H54 (cell line): ENCODE measurements around the gene ANKRD36C.
"Not testable (repeated sequence)": the region's sequence is repeated elsewhere in the genome, so short reads cannot be mapped to it uniquely, and the experiment has no call there.

ENCODE experiments used
- DNase-seq: peaks from one replicate; pipeline ENCODE4 v3.0.0; 2011; ENCODE audit warnings: low spot score, mixed read lengths; ENCODE audit not compliant: insufficient read length
- FAIRE-seq: peaks from 3 replicates; lab custom pipeline; 2011; peaks lifted over from hg19 to GRCh38; lab: Jason Lieb, UNC

The ANKRD36C gene

DNA sequence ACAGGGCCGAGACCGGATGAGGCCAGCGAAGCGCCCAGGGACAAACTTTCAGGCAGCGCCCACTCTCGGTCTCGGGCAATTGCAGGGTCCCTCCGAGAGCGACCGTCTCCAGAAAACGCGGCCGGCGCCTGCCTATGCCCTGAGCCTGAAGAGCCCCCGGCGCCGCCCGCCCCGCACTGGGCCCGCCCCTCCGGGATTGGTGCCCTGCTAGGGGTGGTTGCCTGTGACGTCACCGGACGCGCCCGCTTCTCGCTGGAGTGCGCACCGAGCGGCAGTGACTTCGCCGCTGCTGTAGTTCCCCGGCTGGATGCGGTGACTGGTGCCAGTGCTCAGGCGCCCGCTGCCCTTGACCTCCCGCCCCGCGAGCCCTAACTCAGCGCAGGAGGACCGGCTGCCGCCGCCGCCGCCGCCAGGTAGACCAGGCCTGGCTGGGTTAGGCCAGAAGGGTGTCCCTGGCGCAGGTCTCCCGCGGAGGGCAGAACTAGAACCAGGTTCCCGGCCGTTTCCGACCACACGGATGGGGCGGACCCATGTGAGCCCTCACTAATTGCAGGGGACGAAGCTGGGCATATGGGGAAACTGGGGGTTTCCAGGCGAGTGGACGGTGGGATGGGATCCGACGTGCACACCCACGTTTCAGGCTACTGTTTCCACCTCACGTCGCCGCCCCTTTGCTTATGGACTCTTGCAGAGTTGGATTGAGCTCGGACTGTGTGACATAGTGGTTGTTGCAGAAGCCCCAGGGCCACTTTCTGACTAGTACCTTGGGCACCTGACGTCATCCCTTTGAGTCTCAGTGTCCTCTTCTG is 18.9 kb upstream of the ANKRD36C start:
- FAIRE-seq: peak; percentile 55
- DNase-seq: peak; percentile 29

- not testable (repeated sequence) for DNase-seq, FAIRE-seq
These were observed 18.2 kb upstream of the ANKRD36C start for GRCh38 chr2:96009833-96010232.

DNA sequence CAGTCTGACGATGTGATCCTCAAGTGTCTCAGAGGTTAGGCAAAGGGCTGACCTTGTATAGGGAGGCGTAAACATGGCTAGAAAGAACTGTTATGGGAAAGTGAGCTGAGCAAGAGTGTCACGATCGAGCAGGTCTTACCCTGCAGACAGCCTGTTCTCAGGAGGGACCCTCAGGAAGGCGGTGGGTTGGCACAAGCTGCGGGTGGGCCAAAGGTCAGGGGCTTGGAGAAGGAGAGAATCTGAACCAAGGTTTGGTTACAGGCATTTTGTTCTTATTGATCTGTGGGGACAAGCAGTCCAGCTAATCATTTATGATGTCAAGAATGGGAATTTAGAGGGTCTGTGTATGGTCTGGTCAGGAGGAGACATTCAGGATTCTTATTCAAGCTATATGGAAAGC is 16.4 kb upstream of the ANKRD36C start:
- not testable (repeated sequence) for FAIRE-seq, DNase-seq

- DNase-seq, FAIRE-seq: not testable (repeated sequence)
These were observed 14.6 kb upstream of the ANKRD36C start for GRCh38 chr2:96006248-96006647.

DNA sequence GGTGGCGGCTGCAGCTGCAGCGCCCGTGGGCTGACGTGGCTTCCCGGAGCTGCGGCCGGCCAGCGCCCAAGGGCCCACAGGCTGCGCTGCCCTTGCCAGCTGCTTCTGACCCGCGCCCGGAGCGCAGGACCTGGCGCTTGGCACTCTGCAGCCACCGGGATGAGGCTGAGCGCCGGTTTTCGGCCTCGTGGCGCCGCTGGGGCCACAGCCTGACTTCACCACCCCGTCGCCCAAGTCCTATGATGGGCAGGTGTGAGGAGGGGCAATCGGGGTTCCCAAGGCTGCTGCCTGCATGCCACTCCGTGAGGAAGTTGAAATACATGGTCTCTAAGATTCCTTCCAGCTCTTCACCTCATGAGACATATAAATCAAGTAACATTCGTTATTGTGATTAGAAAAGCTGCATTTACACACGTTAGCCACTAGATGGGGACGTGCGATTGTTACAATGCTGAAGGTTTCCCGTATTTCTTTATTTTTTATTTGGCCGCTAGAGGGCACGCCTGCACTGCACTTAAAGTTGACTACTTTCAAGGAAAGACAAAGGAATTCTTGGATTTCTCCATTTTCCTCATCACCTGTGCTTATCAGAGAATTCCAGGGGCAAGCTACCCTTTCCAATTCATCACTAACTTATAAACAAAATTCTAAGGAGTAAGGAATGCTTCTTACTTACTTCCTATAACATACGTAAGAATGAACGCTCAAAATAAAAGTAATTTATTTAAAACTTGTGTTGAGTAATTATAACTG is 1.1 kb upstream of the ANKRD36C start:
- FAIRE-seq (peak; percentile 99), DNase-seq (peak; percentile 2)

GRCh38 chr2:95992102-95992501 is 478 bp upstream of the ANKRD36C start:
- not testable (repeated sequence) for DNase-seq, FAIRE-seq

- not testable (repeated sequence) for DNase-seq, FAIRE-seq
These were observed 740 bp downstream of the ANKRD36C start for GRCh38 chr2:95990884-95991283.

DNA sequence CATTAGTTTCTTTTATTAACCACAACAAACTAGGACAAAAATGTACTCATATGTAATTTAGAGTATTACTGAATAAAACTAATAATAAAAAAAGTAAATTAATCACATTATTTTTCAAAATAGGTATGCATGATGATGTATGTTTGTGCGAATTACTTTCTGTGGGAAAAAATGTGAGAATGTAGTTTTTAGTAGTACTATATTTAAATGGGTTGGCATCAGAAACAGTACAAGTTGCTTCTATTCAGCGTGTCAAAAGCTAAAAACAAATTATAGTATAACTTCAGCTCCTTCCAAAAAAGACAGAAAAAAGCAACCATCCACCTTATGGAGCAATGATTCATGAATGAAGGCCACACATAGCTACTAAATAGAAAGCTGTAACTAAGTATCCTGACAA is 40.0 kb downstream of the ANKRD36C start:
- not testable (repeated sequence) for DNase-seq
- peak; percentile 98 for FAIRE-seq

GRCh38 chr2:95948039-95948438 is 43.6 kb downstream of the ANKRD36C start:
- not testable (repeated sequence) for DNase-seq, FAIRE-seq

DNA sequence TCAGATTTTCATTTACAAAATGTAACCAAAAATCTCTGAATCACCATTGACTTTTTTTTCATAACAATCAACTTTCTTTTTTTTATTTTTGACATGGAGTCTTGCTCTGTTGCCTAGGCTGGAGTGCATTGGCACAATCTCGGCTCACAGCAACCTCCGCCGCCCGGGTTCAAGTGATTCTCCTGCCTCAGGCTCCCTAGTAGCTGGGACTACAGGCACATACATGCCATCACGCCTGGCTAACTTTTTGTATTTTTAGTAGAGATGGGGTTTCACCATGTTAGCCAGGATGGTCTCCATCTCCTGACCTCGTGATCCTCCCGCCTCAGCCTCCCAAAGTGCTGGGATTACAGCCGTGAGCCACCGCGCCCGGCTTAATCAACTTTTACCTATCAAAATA is 51.7 kb downstream of the ANKRD36C start:
- not testable (repeated sequence) for DNase-seq, FAIRE-seq

- peak; percentile 52 for FAIRE-seq
- not testable (repeated sequence) for DNase-seq
These were observed 60.9 kb downstream of the ANKRD36C start for GRCh38 chr2:95930740-95931139.

DNA sequence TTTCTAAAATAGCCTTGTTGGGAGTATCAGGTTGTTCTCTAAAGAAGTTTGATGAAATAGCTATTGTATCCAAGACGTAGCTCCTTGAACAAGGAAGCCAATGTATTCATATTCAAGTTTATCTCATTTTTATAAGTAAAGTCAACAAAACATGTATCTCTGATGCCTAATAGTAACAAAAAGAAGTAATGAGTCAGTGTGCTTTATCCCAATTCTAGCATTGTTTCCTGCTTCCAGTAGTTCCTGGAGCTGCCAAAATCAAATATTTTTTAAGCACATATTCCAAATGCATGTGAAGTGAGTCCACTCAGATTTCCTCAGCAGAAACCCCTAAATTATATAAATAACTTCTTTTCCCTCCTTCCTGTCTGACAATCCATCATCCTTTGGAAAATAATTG is 74.6 kb downstream of the ANKRD36C start:
- not testable (repeated sequence) for FAIRE-seq, DNase-seq

DNA sequence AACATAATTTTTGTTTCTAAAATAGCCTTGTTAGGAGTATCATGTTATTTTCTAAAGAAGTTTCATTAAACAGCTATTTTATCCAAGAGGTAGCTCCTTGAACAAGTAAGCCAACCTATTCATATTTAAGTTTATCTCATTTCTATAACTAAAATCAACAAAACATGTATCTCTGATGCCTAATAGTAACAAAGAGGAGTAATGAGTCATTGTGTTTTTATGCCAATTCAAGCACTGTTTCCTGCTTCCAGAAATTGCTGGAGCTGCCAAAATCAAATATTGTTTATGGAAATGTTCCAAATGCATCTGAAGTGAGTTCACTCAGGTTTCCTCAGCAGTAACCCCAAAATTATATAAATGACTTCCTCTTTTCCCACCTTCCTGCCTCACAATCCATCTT is 76.5 kb downstream of the ANKRD36C start:
- DNase-seq, FAIRE-seq: not testable (repeated sequence)

- peak; percentile 78 for FAIRE-seq
- DNase-seq: not testable (repeated sequence)
These were observed 80.2 kb downstream of the ANKRD36C start for GRCh38 chr2:95911431-95911830.

GRCh38 chr2:95894443-95894842 is 97.2 kb downstream of the ANKRD36C start:
- not testable (repeated sequence) for FAIRE-seq, DNase-seq

- not testable (repeated sequence) for DNase-seq, FAIRE-seq
These were observed 123.7 kb downstream of the ANKRD36C start for GRCh38 chr2:95867929-95868328.

- FAIRE-seq, DNase-seq: not testable (repeated sequence)
These were observed 124.5 kb downstream of the ANKRD36C start for GRCh38 chr2:95867047-95867677.

DNA sequence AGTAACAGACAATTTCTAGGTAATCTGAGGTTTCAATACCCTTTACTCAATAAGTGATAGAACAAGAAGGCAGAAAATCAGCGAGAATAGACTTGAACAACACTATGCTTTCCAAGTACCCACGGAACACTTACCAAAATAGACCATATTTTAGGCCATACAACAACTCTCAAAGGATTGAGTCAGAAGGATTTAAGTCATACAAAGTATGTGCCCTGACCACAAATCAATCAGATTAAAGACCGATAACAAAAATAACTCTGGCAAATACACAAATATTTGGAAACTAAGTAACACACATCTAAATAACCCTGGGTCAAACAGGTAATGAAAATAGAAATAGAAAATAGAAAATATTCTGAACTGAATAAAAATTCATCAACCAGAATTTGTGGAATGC is 129.5 kb downstream of the ANKRD36C start:
- DNase-seq, FAIRE-seq: not testable (repeated sequence)
